Measurements from ENCODE around the gene OR2T35.

OR2T35 gene

DNA sequence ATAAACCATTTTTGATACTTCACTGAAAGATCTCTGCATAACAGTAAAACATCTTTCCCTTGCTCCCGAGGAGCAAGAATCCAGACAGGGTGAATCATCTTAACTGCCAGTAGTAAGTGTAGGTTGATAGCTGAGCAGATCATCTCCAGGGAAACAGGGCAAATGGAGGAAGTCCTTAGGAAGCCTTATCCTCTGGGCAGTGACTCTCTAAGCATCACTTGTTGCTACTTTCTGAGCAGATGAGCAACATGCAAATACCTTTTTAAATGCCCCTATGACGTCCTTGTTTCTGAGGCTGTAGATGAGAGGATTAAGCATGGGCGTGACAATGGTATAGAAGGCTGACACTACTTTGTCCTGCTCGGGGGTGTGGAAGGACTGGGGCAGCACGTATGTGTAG, 19.1 kb downstream of the OR2T35 start:
- DNase-seq (ENCODE audit: extremely low spot score): no peak
- TF ChIP-seq, protein P1, sequence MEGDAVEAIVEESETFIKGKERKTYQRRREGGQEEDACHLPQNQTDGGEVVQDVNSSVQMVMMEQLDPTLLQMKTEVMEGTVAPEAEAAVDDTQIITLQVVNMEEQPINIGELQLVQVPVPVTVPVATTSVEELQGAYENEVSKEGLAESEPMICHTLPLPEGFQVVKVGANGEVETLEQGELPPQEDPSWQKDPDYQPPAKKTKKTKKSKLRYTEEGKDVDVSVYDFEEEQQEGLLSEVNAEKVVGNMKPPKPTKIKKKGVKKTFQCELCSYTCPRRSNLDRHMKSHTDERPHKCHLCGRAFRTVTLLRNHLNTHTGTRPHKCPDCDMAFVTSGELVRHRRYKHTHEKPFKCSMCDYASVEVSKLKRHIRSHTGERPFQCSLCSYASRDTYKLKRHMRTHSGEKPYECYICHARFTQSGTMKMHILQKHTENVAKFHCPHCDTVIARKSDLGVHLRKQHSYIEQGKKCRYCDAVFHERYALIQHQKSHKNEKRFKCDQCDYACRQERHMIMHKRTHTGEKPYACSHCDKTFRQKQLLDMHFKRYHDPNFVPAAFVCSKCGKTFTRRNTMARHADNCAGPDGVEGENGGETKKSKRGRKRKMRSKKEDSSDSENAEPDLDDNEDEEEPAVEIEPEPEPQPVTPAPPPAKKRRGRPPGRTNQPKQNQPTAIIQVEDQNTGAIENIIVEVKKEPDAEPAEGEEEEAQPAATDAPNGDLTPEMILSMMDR (IDR thresholded peaks at IDR 0.05; ENCODE audit: control extremely low read depth, extremely low read depth, low read depth, missing control alignments): no peak
- CTCF ChIA-PET: interaction anchor here (1.1 to 15.4 kb wide), 3 partner anchors 13 to 183 kb away, joined by 3 to 242 read pairs (median 3); no protein-coding TSS in a partner anchor
- POLR2A ChIA-PET: no interaction called here

DNA sequence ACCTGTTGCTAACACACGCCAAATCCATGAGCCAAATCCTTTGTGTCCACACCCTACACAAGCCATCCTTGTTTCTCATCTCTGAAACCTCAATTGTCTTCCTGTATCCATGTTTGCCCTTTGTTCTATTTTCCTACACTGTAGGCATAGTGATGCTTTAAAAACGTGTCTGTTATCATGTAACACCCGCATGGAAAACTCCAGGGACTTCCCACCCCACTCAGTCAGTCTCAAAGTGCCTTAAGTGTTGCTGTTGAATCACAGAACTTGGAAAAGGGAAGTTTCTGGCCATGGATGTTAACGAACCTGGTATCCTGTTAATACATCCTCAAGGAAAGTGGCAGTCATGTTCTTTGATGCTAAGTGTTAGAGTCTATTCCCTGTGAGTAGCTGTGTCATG, 19.9 kb downstream of the OR2T35 start:
- CTCF ChIA-PET: interaction anchor here (1.1 to 15.4 kb wide), 2 partner anchors 12 to 184 kb away, joined by 3 to 242 read pairs; no protein-coding TSS in a partner anchor
- POLR2A ChIA-PET: no interaction called here
- TF ChIP-seq, protein P1 (IDR thresholded peaks at IDR 0.05; ENCODE audit: control extremely low read depth, extremely low read depth, low read depth, missing control alignments): no peak
- no peak for DNase-seq (ENCODE audit: extremely low spot score)

DNA sequence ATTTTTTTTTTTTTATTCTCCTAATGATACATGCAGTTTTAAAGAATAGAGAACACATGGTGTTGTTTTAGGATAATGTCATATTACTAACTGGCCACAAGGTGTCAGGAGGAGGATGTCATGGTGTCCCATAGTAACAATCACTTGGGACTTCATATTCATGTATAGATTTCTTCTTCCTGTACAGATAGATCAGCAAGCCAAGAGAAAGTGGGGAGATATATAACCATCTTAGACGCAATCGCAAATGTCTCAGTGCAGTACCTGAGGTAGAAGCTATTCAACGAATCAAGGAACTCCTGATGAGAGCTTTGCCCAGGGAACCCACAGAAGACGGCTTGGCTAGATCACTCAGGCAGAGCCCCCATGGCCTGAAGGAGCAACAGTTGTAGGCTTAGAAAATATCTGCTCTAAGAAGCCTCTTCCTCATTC, 22.5 kb downstream of the OR2T35 start:
- CTCF ChIA-PET: interaction anchor here (0.7 to 15.4 kb wide), 15 partner anchors 8 to 215 kb away, joined by 3 to 242 read pairs (median 4); partner anchors contain the start of gene ZNF672
- DNase-seq (ENCODE audit: extremely low spot score): peak; percentile 66
- POLR2A ChIA-PET: no interaction called here
- TF ChIP-seq, protein P1 (IDR thresholded peaks at IDR 0.05; ENCODE audit: control extremely low read depth, extremely low read depth, low read depth, missing control alignments): peak; percentile 58

DNA sequence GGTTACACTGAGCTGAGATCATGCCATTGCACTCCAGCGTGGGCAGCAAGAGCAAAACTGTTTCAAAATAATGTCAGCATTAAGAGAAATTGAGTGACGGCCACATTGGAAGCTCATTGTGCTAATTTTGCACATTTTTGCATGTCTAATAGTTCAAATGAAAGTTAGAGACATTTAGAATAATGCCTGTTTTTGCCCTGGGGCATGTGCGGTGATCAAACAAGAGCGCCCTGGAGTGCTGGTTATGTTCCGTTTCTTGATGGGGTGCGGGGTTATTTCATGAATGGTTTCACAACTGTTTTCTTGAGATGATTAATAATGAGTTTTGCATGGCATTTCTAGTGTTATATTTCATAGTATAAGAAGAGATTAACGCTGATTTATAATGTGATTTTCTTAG, 23.3 kb downstream of the OR2T35 start:
- no peak for DNase-seq (ENCODE audit: extremely low spot score)
- ChIA-PET POLR2A (no interaction called here), CTCF (interaction anchor here (0.9 to 15.4 kb wide), 11 partner anchors 8 to 217 kb away, joined by 3 to 242 read pairs (median 5); no protein-coding TSS in a partner anchor)
- TF ChIP-seq, protein P1 (IDR thresholded peaks at IDR 0.05; ENCODE audit: control extremely low read depth, extremely low read depth, low read depth, missing control alignments): no peak

DNA sequence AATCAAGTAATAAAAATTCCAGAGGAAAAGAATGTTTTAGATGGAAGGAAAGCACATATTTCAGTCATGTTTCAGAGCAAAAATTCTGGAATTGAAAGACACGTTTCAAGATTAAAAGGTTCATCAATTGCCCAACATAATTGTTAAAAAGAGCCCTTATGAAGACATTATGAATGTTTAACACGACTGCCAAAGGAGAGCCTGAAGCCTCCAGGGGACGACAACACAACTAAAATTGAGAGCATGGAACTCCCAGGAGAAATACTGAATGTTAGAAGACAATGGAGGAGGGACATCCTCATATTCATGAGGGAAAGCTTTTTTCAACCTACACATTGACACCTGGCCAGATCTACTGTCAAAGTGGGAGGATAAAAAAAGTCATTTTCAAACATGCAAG, 26.2 kb downstream of the OR2T35 start:
- ChIA-PET CTCF (interaction anchor here (0.9 to 15.4 kb wide), 9 partner anchors 9 to 397 kb away, joined by 3 to 242 read pairs (median 3); partner anchors contain the start of gene SH3BP5L), POLR2A (no interaction called here)
- TF ChIP-seq, protein P1 (IDR thresholded peaks at IDR 0.05; ENCODE audit: control extremely low read depth, extremely low read depth, low read depth, missing control alignments): peak; percentile 63
- peak; percentile 35 for DNase-seq (ENCODE audit: extremely low spot score)

DNA sequence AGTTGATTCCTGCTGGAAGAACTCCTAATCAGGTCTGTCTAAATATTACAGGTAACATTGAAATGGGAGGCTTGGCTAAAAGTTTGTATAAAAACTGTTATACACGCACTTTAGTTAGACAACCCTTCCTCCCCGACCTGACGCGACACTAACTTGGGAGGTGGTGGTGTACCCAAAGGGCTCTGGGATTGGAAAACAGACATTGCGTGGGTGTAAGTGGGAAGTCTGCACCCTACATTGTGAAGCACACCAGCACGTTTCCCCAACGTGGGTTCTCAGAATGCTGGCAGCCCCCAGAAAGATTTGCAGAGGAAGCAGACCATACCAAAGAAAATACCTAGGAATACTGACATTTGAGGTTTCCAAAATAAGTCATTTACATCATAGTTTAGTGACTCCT, 27.0 kb downstream of the OR2T35 start:
- ChIA-PET CTCF (interaction anchor here (1.1 to 15.4 kb wide), 5 partner anchors 9 to 208 kb away, joined by 3 to 242 read pairs (median 3); partner anchors contain the start of gene SH3BP5L), POLR2A (no interaction called here)
- TF ChIP-seq, protein P1 (IDR thresholded peaks at IDR 0.05; ENCODE audit: control extremely low read depth, extremely low read depth, low read depth, missing control alignments): no peak
- no peak for DNase-seq (ENCODE audit: extremely low spot score)

All from GM10248 (cell line).